GM18520 (cell line): ENCODE results near the gene L3MBTL3.
"Not testable (repeated sequence)": the region's sequence is repeated elsewhere in the genome, so short reads cannot be mapped to it uniquely, and the experiment has no call there.

Experiments used
- ATAC-seq: cut with Tn5 transposase; IDR thresholded peaks from one replicate; pipeline ENCODE4 v1.9.1; 2021; ENCODE audit not compliant: unreplicated experiment

The L3MBTL3 gene

DNA sequence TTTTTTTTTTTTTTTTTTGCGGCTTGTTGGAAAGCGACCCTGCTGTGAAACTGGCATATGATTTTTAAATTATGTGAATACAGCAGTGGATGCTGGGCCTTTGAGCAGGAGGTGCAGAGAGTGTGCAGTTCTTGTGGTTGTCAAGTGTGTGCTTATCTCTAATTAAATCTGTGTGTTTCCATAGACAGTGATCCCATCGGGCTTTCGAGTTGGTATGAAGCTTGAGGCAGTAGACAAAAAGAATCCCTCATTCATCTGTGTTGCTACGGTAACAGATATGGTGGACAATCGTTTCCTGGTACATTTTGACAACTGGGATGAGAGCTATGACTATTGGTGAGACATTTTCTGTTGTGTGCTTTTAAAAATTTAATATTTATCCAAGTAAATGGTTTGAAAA lies 52.4 kb downstream of the L3MBTL3 start:
- no peak for ATAC-seq

DNA sequence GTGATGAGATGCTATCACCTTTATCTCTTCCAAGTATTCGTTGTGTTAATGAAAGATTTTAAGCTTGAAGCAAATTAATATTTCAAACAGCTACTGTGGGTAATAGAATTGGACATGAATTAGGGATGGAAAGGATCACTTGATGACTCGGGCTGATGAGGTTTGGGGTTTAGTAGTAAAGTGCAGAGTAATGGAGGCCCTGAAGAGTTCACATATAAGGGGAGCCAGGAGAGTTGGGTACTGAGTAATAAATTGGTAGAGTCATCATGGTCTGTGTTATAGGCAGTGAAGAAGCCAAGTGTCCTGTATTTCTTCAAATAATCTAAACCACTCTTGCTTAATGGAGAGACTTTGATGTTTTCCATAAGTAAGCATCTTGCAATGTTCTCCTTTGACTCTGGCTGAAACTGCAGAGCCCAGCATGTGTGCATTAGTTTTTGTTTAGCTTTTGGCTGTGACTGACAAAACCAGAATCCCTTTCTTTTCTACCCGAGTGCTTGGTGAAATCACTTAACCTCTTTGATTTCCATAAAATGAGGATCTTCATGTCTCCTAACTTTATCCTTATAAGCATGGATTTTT lies 57.6 kb downstream of the L3MBTL3 start:
- no peak for ATAC-seq

DNA sequence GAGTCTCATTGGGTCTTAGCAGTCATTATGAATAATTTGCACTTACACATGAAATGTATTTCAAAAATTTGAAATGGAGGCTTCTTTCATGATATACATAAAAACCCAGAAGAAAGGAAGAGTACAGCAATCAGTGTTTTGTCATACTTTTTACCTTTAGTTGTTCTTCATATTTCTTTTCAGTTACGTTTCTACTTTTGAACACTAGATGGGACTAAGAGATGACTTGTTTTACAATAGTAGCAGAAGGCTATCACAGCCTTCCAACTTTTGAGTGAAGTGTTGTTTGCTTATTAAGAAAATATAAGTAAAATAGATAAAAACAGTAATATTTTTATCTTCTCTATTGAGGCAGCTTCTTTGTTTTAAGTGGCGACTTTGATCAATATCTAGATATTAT lies 58.1 kb downstream of the L3MBTL3 start:
- no peak for ATAC-seq

DNA sequence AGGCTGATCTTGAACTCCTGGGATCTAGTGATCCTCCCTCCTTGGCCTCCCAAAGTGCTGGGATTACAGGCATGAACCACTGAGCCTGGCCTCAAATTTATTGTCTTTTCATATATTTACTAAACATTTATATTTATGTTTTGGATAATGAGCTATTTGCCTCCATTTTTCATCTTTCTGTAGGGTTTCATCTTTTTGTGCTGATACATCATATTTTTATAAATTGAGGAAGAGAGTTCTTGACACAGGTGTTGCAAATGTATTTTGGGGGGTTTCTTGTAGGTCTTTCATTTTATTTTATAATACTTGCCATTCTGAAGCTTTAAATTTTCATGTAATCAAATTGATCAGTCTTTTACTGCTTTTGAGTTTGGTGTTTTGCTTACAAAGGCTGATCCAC lies 72.4 kb downstream of the L3MBTL3 start:
- no peak for ATAC-seq

DNA sequence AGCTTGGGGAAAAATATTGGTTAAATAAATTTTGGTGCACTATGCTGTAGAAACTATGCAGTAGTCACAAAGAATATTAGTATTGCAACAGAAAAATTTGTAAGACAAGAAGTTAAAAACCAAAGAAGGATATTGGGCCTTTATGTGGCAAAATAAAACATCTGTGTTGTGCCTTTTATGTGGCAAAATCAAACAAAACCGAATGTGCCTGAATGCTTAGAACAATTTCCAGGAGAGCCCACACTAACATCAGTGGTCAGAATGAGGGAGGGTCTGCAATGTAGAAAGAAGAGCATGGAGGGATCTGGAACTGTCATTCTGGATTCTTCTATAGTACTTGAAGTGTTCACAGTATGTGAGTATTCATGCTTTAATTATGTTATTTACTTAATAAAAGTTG lies 75.2 kb downstream of the L3MBTL3 start:
- no peak for ATAC-seq

DNA sequence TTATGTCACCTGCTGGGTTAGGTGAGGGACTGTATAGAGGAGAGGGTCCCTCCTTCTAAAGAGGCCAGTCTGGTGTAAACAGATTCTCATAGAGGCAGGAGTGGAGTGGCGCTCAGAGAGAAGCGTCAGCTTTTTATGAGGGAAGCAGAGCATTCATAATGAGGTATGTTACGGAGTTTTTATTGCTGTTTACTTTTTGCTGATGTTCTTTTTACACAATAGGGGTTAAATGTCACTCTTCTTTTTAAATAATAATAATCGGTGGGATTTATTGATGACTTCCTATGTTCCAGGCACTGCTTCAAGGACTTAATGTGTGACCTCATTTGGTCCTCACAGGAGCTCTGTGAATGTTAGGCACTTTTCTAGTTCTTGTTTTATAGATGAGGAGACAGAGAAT lies 79.9 kb downstream of the L3MBTL3 start:
- no peak for ATAC-seq

DNA sequence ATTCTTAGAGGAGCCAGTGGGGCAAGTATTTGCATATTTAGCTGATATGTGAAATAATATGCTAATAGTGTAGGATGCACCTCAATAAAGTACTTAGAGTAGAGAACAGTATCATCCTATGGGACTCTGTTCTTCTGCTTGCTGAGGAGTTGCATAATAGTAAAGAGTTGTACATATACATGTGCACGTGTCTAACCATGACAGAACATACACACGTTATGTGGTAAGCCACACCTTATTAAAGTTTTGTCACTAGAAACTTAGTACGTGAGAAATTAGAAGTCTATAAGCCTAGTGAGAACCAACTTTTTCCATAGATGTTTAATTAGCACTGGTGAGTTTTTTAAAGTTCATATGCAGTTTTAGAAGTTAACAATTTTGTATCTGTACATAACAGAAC lies 80.7 kb downstream of the L3MBTL3 start:
- ATAC-seq: no peak

DNA sequence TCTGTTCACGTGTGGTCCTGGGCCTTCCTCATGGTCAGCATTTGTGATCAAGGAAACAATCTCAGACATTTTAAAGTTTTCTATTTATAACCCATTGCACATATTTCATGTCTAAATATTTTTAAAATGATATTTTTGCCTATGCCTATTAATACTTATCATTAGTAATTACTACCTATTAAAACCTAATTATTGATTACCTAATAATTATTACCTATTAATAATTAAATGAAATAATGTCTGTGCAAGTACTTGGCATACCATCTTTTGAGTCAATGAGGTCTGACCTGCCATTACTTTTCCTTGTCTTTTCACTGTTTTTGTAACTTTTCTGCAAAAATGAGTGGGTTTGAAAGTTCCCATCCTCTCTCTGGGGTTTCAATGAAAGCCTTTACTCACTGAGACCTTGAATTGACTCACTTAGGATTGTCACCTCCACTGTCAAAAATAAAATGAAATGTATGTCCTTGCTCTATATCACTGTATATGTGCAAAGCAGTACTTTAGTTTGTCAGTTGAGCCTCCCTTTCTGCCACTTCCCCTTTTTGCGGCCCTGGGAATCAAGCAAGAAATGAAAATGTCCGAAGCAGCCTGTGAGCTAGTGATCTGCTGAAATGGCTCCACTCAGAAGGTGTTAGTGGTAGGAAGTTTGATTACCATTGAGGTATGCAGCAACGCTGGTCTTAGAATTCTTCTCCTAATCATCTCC lies 87.8 kb downstream of the L3MBTL3 start:
- ATAC-seq: peak; percentile 56

DNA sequence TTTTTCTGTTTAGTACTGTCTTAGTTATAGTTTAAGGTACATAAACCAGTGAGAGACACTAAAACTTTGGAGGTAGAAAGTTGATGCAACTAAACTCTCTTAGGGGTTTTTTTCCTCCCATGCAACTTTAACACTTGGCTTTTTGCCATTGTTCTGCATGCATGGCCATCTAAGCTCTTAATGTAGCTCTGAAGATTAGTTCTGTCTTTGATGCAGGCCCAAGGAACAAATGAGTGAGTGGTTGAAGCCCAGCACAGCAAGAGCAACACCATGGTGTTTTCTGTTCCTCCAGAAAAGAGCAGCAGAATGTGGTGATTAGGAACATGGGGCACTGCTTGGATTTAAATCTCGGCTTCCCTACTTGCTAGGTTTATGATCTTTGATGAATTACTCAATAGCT lies 89.3 kb downstream of the L3MBTL3 start:
- no peak for ATAC-seq

DNA sequence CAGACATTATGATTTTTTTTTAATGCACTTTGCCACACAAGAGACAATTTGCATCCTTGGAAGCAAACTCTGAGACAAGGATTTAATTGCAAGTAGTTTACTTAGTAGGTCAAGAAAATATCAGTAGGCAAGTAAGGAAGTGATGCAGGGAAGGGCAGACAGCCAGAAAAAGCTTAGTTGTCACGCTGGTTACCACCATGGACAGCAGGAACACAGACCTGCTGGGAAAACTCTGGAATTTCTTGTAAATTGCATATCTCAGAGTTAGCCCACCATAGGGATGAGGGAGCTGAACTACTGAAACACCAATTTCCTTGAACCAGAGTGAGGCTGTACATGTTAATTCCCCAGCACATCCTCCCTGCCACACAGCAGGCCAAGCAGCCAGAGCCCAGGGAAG lies 92.7 kb downstream of the L3MBTL3 start:
- no peak for ATAC-seq

DNA sequence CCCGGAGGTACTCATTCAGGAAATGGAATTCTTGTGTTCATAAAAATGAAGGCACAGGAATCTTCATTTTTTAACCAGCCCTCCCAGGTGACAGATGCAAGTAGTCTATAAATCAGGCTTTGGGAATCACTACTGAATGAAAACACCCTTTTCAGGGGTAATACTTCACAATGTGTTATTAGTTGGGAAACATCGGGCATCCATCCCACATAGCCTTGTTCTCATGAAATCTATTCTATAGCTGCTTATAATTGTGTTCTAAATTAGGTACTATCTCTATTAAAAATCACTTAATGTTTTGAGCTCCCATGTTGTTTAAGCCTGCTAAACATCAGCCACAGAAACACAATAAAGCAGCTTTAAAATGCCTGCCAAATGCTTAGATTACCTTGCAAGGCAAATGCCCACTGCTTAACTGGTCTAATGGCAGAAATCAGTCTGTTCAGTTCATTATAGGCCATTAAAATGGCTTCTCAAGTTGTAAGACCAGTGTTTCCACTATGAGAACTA lies 94.9 kb downstream of the L3MBTL3 start:
- ATAC-seq: no peak

DNA sequence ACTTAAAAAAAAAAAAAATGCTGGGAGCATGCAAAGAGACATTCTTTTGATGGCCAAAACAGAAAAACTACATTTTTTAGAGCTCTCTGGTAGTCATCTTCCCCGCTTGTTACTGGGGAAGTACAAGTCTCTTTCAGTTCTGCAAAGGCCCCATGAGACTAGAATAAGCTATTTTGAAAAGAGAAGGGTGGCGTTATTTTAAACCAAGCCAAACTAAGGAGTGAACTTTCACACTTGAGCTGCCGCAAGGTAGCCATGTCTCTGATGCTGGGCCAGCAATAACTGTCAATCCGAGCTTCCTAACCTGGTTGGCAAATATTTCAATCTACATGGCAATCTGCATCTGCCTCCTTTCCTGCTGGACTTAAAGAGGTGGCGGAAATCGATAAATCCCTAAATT lies 96.7 kb downstream of the L3MBTL3 start:
- peak; percentile 94 for ATAC-seq

DNA sequence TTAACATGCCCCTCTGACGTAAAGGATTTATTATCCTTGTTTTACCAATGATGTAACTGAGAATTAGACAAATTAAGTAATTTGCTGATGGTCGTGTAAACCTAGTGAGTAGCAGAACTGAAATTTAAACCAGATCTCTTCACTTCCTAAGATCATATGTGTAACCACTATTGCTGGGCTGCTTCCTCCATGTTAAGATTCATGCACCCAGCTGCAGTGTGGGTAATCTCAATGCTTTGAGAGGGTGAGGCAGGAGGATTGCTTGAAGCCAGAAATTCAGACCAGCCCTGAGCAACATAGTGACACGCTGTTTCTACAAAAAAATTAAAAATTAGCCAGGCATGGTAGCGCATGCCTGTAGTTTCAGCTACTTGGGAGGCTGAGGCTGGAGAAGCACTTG lies 97.9 kb downstream of the L3MBTL3 start:
- ATAC-seq: no peak

DNA sequence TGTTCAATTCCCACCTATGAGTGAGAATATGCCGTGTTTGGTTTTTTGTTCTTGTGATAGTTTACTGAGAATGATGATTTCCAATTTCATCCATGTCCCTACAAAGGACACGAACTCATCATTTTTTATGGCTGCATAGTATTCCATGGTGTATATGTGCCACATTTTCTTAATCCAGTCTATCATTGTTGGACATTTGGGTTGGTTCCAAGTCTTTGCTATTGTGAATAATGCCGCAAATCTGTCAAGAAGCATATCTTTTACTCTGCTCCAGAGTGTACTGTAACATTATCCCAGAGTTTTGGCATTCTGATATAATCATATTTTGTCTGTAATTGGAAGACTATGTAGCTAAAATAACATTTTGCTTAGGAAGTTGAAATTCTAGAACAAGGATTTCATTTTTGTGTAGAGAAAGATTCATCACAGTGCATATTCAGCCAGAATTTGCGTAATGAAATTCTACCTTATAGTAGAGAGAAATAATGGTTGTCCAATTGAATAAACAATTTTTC lies 98.9 kb downstream of the L3MBTL3 start:
- ATAC-seq: not testable (repeated sequence)

DNA sequence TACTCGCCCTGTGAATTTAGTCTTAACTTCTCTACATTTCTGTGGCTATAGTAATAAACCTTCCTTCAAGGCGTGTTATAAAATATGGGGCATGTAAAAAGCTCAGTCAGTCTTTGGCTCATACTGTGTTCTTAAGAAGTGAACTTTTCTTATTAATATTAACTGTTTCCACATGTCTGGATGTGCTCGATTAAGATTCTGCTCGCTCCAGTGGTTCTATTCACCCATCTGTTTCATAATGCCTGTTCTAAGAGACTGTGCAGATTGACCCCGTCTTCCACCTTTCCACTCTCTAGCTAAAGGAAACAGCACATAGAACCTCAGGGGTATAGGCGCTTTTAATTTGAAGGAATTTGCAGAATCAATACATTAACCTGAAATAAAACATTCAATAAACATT lies 99.9 kb downstream of the L3MBTL3 start:
- no peak for ATAC-seq

DNA sequence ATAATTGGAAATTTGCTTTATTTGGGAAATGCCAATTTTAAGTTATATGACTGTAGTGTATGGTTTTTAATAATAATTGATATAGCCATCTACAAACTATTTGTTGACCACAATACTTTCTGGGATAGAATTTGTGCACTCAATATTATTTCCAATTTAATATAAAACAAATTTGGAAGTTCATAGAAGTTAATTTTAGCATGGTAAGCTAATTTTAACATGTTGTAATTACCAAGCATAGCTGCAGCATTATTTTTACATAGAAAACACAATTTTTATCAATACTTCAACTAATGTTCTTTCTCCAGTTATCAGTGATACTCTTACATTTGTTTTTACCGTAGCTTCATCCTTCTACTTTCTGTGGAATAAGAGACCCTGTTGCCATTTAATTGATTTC lies 100.8 kb downstream of the L3MBTL3 start:
- ATAC-seq: no peak

DNA sequence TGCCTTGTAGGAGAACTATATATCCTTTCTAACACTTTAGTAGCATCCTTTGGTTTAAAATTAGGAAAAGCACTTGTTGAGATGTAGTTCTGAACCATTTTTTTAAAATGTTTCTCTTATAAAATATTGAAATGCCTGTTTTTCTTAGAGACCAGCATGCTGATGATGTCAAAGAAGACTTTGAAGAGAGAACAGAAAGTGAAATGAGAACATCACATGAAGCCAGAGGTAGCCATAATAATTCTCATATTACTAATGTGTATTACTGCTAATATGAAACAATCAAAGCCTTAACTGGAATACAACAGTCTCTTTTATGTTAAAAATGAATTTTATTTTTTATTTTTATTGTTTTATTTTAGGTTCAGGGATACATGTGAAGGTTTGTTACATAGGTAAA lies 102.3 kb downstream of the L3MBTL3 start:
- no peak for ATAC-seq

DNA sequence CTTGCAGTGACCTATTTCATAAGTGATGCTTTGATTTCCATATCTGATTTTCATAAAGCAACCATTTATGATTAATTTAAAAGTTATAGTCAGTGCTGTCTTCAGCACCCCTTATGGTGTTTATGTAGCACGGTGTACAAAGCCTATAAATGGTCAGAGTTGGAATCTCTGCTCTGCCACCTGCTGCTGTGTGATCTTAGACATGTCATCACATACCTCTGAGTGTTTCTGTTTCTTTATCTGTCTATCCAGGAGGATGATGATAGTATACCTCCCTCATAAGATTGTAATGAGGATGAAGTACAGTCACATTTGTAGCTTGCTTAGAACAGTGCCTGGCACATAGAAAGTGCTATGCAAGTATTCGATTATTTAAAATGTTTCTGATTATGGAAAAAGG lies 103.9 kb downstream of the L3MBTL3 start:
- ATAC-seq: no peak

DNA sequence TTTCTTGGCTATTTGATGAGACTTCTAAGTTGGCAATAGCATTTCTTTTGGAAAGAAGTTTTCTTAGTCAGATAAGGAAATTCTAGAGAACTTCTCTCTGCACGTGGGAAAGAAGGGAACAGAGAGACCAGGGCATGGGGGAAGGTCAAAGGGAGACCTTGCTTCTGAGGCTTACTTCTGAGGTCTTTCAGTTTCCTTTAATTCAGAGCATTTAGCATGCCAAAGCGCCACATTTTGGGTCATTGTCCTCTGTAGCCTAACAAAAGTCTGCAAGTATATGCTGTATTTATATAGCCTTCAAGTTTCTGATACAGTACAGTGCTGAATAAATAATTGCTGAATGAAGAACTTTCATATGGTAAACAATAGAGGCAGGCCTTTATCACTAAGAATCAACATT lies 108.8 kb downstream of the L3MBTL3 start:
- no peak for ATAC-seq

DNA sequence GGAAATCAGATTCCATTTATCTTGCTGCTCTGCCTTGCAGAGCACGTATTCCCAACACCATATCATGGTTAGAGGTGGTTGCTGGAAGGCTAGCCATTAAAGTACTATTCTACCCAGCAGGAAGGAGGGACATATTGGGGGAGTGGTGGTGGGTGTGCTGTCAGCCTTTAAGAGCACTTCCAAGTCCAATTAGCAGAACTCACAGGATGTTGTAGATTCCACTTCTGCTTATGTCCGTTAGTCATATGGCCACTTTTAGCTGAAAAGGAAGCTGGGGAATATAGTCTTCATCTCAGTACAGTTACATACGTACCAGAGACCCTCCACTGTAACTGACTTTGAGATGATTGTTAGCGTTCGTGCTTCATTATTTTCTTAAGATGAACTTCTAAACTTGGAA lies 109.9 kb downstream of the L3MBTL3 start:
- no peak for ATAC-seq

DNA sequence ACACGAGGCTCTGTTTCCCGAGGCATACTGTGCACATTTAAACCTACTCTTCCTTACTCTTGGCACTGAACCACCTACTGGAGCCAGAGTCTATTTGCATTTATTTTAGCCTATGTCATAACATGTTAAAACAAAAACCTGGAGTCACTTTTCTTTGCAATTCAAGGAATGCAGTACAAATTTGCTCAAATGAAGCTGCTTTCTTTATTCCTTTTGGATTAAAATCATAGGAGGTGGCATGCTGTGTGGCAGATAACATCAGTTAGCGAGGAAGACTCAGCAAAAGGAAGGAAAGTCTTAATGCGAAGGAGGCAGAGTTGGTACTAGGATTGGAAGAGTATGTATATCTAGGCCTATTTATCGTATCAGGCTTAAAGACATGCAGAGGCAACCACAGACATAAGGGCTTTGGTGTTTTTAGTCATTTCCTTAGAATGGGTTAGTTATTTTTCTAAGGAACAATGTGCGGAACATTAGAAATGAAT lies 111.4 kb downstream of the L3MBTL3 start:
- no peak for ATAC-seq

DNA sequence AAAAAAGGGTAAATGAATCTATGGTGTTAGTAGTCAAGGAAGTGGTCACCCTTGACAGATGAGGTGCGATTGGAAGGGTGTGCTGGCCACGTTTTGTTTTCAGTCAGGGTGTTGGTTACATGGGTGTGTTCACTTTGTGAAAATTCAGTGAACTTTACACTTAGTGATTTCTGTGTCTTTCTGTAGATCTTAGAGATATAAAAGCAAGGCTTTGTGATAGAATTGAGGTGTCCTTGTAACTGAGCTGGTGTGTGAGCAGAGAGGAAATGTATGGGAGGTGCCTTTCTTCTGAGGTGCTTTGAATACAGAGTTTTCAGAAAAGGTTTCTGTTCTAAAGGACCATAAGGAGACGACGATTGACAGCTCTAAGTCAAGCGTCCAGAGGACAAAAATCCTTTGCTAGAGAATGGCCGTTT lies 113.9 kb downstream of the L3MBTL3 start:
- peak; percentile 84 for ATAC-seq
